ENCODE measurements around the gene VEGFD.

The VEGFD gene, protein sequence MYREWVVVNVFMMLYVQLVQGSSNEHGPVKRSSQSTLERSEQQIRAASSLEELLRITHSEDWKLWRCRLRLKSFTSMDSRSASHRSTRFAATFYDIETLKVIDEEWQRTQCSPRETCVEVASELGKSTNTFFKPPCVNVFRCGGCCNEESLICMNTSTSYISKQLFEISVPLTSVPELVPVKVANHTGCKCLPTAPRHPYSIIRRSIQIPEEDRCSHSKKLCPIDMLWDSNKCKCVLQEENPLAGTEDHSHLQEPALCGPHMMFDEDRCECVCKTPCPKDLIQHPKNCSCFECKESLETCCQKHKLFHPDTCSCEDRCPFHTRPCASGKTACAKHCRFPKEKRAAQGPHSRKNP

GRCh38 chrX:15384304-15384703, at the start of gene VEGFD:
TSS of gene VEGFD (minus strand) at chrX:15384413. CDS start at chrX:15383946, 467 bp downstream.
- no peak for DNase-seq (ENCODE audit: low spot score)

- no peak for DNase-seq (ENCODE audit: low spot score)
Observed at GRCh38 chrX:15430584-15430983, 46.4 kb upstream of the VEGFD start.

DNA sequence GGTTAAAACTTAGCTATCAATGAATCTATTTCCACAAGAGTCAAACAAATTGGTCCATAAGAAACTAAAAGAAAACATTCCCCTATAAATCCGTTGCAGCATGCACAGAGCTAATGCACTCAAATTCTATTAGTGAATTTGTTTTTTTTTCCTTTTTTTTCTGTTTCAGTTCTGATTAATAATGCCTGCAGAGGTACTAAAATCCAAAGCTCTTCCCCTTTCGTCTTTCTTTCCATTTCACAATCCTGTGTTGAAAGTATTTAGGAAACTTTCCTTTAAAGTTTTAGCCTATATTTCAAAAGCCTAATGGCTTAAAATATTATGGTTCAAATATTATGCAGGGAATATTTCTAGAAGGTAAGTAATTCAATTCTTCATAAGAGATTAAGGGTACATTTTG, 45.9 kb upstream of the VEGFD start:
- no peak for DNase-seq (ENCODE audit: low spot score)

GRCh38 chrX:15425024-15425423, 40.8 kb upstream of the VEGFD start:
- DNase-seq (ENCODE audit: low spot score), result no peak

GRCh38 chrX:15418707-15419181, 34.5 kb upstream of the VEGFD start:
- DNase-seq (ENCODE audit: low spot score), result no peak

GRCh38 chrX:15418041-15418706, 34.0 kb upstream of the VEGFD start:
- DNase-seq (ENCODE audit: low spot score), result no peak

GRCh38 chrX:15416133-15416993, 32.1 kb upstream of the VEGFD start:
- DNase-seq (ENCODE audit: low spot score), result no peak

DNA sequence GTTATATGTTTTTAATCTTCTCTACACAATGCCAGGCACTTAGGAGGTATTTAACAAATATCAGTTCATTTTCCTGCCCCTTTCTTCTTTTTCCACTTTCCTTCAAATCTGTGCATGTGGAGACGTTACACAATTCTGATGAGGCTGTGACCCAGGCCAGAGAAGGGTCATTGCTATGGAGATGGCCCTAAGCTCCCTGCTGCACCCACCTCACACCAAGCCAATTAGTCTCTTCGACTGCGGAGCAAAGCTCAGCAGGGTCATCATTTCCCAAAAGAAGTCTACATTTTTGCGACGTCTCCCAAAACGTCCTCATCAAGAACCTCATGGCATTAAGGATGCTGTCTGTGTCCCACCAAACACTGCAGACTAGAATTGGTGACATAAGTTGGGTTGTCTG, 28.9 kb upstream of the VEGFD start:
- no peak for DNase-seq (ENCODE audit: low spot score)

DNA sequence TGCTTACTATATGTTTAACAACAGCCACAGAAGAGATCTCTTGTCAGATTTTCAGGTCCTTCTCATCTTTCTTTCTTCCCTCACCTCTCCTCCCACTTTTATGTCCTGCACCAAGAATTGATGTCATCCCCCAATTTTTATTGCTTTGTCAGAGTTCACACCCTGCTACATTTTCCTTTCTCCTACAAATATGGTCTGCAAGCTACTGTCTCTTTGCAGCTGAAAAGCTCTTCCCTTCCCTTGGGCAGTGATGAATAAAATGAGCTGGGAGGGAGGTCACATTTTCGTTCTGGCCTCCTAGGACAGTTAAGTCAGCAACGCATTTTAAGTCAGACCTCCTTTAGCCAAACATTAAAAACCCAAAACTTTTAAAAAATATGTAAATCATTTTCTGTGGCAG, 26.7 kb upstream of the VEGFD start:
- DNase-seq (ENCODE audit: low spot score), result no peak

DNA sequence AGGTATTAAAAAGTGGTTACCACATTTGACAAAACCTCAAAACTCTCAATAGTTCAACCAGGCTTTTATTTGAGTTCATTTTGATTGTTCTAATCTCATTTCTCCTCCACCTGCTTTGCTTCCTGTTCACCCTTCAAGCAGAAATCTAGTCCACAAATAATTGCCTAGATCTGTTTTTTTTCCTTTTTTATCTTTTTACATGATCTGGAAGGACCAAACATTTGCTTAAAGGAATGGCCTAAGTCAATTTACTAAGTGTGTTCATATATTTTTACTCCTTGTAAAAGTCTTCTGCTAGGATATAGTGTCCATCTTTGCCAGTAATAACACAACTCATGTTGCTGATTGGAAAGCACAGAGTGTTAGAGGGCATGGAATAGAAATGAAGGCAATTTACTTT, 26.2 kb upstream of the VEGFD start:
- no peak for DNase-seq (ENCODE audit: low spot score)

DNA sequence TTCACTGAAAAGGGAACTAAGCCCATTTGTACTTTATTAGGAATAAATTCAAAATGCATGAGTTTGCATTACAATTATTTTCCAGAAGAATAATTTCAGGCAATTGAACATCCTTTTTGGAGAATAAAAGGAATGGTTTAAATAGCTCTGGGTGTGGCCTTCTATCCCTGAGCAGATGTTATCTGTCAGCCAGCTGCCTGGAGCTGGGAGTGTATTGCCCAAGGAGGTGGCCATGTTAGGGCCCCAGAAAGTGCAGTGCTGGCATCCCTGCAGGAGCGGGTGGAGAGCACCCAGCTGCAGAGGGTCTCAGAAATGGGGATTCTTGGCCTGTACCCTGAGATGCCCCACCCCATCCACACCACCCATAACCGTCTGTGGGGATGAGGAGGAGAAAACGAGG, 21.6 kb upstream of the VEGFD start:
- DNase-seq (ENCODE audit: low spot score), result no peak

- DNase-seq (ENCODE audit: low spot score), result no peak
Observed at GRCh38 chrX:15404401-15405096, 20.3 kb upstream of the VEGFD start.

DNA sequence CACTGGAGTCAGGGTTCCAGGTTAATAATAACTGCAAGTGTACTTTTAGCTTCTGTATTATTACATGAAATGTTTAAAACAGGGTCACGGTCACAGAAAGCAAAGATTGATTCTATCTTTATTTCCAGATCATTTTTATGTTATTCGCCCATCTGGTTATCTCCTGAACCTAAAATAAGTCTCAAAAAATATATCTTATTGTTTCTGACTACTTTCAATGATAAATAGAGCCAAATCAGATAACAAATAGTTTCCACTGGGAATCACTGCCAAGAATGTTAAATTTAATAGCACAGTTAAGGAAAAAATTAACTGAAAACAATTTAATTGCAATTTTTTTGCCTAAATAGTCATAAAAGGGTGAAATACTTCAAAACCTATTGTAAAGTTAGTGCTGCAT, 17.2 kb upstream of the VEGFD start:
- no peak for DNase-seq (ENCODE audit: low spot score)

DNA sequence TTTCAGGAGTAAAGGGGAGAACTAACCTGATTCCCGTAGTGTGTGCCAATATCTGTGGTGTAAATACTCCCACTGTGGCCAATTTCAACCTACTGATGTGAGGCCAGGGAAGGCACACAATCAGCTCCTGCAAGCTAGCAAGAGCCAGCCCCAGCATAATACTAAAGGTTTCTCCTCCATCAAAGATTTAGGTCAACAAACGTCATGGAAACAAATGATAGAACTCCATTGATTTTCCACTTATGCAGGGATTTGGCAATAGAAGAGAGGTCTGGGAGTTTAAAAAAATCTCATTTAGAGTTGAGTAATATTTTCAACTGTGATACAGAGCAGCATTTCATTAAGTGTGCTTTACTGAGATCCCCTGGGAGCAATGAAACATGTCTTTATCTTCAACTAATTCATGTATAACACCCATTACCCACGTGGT, 15.8 kb upstream of the VEGFD start:
- no peak for DNase-seq (ENCODE audit: low spot score)

- DNase-seq (ENCODE audit: low spot score), result no peak
Observed at GRCh38 chrX:15398874-15399273, 14.7 kb upstream of the VEGFD start.

DNA sequence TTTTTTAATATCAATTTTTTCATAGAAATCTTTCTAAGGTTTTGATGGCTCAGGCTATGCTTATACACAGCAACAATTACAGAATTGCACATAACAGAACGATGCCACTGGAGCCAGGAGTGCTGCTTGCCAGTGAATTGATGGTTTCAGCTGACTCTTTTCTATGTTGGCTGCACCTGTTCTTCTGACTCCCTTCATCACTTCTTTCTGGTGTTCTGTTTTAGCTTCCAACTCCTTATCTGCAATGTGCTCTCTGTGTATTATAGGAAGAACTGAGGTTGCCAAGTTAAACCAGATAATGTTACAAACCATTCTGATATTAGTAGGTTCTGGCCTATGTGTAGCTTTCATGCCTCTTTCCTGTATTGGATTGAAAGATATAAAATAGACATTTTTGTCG, 11.6 kb upstream of the VEGFD start:
- no peak for DNase-seq (ENCODE audit: low spot score)

DNA sequence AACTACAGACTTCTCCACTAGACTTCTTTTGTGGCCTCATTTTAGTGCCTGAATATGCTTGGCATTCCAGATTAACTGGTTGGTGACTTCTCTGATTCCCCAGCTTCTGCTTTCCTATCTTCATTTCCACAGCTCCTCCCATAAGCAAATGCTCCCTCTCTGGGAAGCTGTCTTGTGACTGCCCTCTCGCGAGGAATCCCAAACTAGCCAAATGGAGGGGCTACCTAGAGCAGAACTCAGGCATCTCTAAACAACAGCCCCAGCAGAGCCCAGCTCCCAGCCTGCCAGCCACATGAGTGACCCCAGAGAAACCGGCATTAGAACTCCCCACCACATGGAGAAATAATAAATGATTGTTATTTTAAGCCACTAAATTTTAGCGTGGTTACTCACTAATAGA, 7.6 kb upstream of the VEGFD start:
- no peak for DNase-seq (ENCODE audit: low spot score)

GRCh38 chrX:15382813-15383212, 1.4 kb downstream of the VEGFD start:
- no peak for DNase-seq (ENCODE audit: low spot score)

- DNase-seq (ENCODE audit: low spot score), result no peak
Observed at GRCh38 chrX:15376956-15377355, 7.3 kb downstream of the VEGFD start.

DNA sequence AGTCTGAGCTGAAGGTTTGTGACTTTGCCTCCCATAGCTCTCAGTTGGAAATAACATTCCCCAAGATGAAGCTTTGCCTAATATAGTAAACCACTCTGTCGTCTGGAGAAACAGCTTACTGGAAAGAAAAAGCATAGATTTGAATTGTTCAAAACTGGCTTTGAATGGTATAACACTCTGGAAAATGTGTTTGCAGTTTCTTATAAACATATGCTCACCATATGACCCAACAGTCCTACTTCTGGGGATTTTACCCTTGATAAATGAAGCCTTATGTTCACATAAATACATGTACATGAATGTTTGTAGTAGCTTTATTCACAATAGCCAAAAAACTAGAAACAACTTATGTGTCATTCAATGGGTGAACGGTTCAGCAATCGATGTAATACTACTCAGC, 10.2 kb downstream of the VEGFD start:
- DNase-seq (ENCODE audit: low spot score), result no peak

GRCh38 chrX:15366506-15367352, 17.5 kb downstream of the VEGFD start:
- no peak for DNase-seq (ENCODE audit: low spot score)

All from hepatic stellate cell (primary cell).